ENCODE results near the gene LRIT2. TPM values are rescaled to one million over a fixed set of nuclear protein-coding genes. Genes with fewer than 3 reads are reported as not detected.

Gene LRIT2
- total and polyA plus RNA-seq, 9 of the 15 experiments (the other 6 are each of a cell fraction or from before 2014, with no cell fraction given) = not detected

DNA sequence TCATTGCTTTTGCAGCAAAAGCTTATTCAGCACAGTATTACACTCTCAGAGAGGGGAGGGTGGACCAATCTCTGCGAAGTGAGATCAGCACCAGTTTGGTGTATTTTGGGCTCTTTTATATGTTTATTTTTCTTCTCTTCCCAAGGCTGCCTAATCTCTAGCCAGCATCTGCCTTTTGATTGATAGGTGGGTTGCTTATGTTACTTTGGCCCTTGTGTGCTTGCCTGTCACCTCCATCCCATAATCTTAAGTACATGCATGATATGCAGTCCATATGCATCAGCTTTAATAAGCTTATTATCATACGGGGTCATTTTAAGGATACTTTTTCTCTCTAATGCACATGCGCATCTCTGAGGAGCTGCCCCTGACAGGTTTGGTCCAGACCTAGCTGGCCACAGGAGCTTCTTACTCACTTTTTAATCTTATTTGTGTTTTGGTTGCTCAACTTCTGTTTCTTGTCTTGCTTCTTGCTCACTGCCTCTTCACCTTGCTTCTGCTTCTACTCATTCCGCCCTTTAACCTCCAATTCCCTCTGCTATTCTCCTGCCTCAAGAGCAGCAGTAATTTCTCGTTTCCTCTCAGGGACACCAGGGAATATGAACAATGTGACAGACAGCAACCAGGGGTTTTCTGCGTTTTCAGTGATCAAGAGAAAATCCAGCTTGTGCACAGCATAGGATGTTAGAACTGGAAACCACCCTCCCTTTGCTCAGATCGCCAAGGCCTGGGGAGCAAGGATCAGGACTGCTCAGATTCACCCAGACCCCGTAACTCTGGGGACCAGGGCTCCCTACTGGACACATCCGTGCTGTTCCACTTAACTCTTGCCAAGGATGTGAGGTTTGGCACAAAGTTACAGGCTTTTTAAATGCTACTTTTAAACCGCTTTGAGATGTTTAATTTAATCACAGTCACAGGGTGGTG, 29.5 kb upstream of the LRIT2 start (continued):
- TF ChIP-seq, protein P1, sequence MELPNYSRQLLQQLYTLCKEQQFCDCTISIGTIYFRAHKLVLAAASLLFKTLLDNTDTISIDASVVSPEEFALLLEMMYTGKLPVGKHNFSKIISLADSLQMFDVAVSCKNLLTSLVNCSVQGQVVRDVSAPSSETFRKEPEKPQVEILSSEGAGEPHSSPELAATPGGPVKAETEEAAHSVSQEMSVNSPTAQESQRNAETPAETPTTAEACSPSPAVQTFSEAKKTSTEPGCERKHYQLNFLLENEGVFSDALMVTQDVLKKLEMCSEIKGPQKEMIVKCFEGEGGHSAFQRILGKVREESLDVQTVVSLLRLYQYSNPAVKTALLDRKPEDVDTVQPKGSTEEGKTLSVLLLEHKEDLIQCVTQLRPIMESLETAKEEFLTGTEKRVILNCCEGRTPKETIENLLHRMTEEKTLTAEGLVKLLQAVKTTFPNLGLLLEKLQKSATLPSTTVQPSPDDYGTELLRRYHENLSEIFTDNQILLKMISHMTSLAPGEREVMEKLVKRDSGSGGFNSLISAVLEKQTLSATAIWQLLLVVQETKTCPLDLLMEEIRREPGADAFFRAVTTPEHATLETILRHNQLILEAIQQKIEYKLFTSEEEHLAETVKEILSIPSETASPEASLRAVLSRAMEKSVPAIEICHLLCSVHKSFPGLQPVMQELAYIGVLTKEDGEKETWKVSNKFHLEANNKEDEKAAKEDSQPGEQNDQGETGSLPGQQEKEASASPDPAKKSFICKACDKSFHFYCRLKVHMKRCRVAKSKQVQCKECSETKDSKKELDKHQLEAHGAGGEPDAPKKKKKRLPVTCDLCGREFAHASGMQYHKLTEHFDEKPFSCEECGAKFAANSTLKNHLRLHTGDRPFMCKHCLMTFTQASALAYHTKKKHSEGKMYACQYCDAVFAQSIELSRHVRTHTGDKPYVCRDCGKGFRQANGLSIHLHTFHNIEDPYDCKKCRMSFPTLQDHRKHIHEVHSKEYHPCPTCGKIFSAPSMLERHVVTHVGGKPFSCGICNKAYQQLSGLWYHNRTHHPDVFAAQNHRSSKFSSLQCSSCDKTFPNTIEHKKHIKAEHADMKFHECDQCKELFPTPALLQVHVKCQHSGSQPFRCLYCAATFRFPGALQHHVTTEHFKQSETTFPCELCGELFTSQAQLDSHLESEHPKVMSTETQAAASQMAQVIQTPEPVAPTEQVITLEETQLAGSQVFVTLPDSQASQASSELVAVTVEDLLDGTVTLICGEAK (IDR thresholded peaks at IDR 0.05) = 0 out of 2 replicates have a peak, but pooled peaks have one; percentile 20
- TF ChIP-seq, protein P1 (CRISPR knock-in tag; IDR thresholded peaks at IDR 0.05) = no peak
- no peak for TF ChIP-seq CBX5 (IDR thresholded peaks at IDR 0.05; ENCODE audit: borderline replicate concordance, low read depth)
- TF ChIP-seq TAL1 (IDR thresholded peaks at IDR 0.05) = 0 out of 2 replicates have a peak, but pooled peaks have one; percentile 15
- TF ChIP-seq ZNF668 (CRISPR knock-in tag; IDR thresholded peaks at IDR 0.05) = no peak
- TF ChIP-seq, protein P2, sequence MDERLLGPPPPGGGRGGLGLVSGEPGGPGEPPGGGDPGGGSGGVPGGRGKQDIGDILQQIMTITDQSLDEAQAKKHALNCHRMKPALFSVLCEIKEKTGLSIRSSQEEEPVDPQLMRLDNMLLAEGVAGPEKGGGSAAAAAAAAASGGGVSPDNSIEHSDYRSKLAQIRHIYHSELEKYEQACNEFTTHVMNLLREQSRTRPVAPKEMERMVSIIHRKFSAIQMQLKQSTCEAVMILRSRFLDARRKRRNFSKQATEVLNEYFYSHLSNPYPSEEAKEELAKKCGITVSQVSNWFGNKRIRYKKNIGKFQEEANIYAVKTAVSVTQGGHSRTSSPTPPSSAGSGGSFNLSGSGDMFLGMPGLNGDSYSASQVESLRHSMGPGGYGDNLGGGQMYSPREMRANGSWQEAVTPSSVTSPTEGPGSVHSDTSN (CRISPR knock-in tag; IDR thresholded peaks at IDR 0.05; ENCODE audit: low read depth) = no peak
- TF ChIP-seq, protein P2 (tag; conservative IDR thresholded peaks at IDR 0.05; ENCODE audit: low read depth) = peak; percentile 58

All from K562 (cell line).